Kidney epithelial cell (primary cell): ENCODE data around the gene RIIAD1. TPM values are rescaled to one million over a fixed set of nuclear protein-coding genes. Genes with fewer than 3 reads are reported as not detected.

ENCODE experiments used
- DNase-seq: peaks from one replicate; pipeline ENCODE4 v3.0.0-alpha.2; 2010; ENCODE audit warnings: low read depth
- H3K27me3 ChIP-seq: 2 replicates; pipeline ENCODE4 v1.6.0; 2011; ENCODE audit warnings: low read length; ENCODE audit not compliant: control insufficient read depth, insufficient read depth
- H3K36me3 ChIP-seq: 2 replicates; pipeline ENCODE4 v1.5.1; 2011; ENCODE audit warnings: low read length; ENCODE audit not compliant: control insufficient read depth, insufficient read depth
- H3K4me3 ChIP-seq: 2 replicates; pipeline ENCODE4 v1.5.1; 2011; ENCODE audit warnings: low read depth, mild to moderate bottlenecking, control low read depth, low read length
- CTCF ChIP-seq: IDR thresholded peaks from 2 replicates; pipeline ENCODE4 v1.5.1; 2011; ENCODE audit warnings: mild to moderate bottlenecking, moderate library complexity, low read length, control low read depth, inconsistent platforms; ENCODE audit not compliant: insufficient read depth, poor library complexity, severe bottlenecking
- total RNA-seq: library from RNA; depleted of rRNA; stranded (reverse); fragments of >200 nt; gene quantifications from 2 replicates; pipeline ENCODE4 v1.2.3, GENCODE V29; 2015

Gene RIIAD1
- total RNA-seq, 1 donor from 2014 or later = not detected

- H3K36me3 ChIP-seq = no peaks in the 10 kb centered on the region
- DNase-seq = no peak
- H3K4me3 ChIP-seq = no peak overlapping the region
- no peak for TF ChIP-seq CTCF
- H3K27me3 ChIP-seq = no peaks in the 10 kb centered on the region
These were observed 20.2 kb downstream of the RIIAD1 start for GRCh38 chr1:151741516-151741915.

GRCh38 chr1:151756291-151756690 lies 35.0 kb downstream of the RIIAD1 start:
- DNase-seq = no peak
- no peak for TF ChIP-seq CTCF
- no peak overlapping the region for H3K4me3 ChIP-seq
- H3K36me3 ChIP-seq = no peaks in the 10 kb centered on the region
- H3K27me3 ChIP-seq = no peaks in the 10 kb centered on the region

- no peak for TF ChIP-seq CTCF
- Histone ChIP-seq H3K27me3 (no peaks in the 10 kb centered on the region), H3K4me3 (no peak overlapping the region), H3K36me3 (peaks cover 1% of the 10 kb centered on the region)
- DNase-seq = no peak
These were observed 37.9 kb downstream of the RIIAD1 start for GRCh38 chr1:151759241-151759640.

- DNase-seq = no peak
- no peak for TF ChIP-seq CTCF
- Histone ChIP-seq H3K36me3 (peaks cover 1% of the 10 kb centered on the region), H3K4me3 (no peak overlapping the region), H3K27me3 (no peaks in the 10 kb centered on the region)
These were observed 39.5 kb downstream of the RIIAD1 start for GRCh38 chr1:151760597-151761385.

GRCh38 chr1:151762941-151763921 lies 41.9 kb downstream of the RIIAD1 start, which contains the start of gene MRPL9:
Gene MRPL9, minus strand, starts transcription at chr1:151763496. Its CDS starts 17 bp downstream, at chr1:151763479.
- Histone ChIP-seq H3K4me3 (peak within 1 kb of the TSS; percentile 84), H3K36me3 (peaks cover 1% of the 10 kb centered on the region), H3K27me3 (no peaks in the 10 kb centered on the region)
- peak; percentile 21 for DNase-seq
- TF ChIP-seq CTCF = no peak
